ENCODE results near the gene ICAM5. TPM values are rescaled to one million over a fixed set of nuclear protein-coding genes. Genes with fewer than 3 reads are reported as not detected.
A peak's percentile ranks its signal among the peaks of the same experiment; 100 is the strongest.

ICAM5 gene
- total RNA-seq, 1 experiment from 2014 or later, result 1.6 TPM

DNA sequence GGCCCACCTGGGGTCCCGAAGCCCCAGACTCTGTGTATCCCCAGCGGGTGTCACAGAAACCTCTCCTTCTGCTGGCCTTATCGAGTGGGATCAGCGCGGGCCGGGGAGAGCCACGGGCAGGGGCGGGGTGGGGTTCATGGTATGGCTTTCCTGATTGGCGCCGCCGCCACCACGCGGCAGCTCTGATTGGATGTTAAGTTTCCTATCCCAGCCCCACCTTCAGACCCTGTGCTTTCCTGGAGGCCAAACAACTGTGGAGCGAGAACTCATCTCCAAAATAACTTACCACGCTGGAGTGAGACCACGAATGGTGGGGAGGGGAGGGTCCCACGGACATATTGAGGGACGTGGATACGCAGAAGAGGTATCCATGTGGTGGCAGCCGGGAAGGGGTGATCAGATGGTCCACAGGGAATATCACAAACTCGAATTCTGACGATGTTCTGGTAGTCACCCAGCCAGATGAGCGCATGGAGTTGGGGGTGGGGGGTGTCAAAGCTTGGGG lies 1.0 kb upstream of the ICAM5 start:
- Histone ChIP-seq H2AK5ac (ENCODE audit: insufficient read length, low read length) (no peak overlapping the region), H3K9ac (ENCODE audit: extremely low read depth, insufficient read length, low read length) (no peak overlapping the region), H2BK15ac (ENCODE audit: low read depth, low read length) (no peak overlapping the region), H3K56ac (ENCODE audit: insufficient read length, low read depth, low read length) (no peak overlapping the region), H3K27ac (ENCODE audit: insufficient read length, low read depth, low read length) (no peak overlapping the region), H3K4ac (ENCODE audit: low read depth, low read length) (no peak overlapping the region), H4K20me1 (ENCODE audit: control insufficient read depth, insufficient read depth, insufficient read length) (no peaks in the 10 kb centered on the region), H3K79me2 (ENCODE audit: insufficient read depth, low read length) (no peaks in the 10 kb centered on the region), H2BK12ac (ENCODE audit: insufficient read length, low read depth, low read length) (no peak overlapping the region), H4K8ac (replicated peaks; ENCODE audit: insufficient read length, low read depth, low read length) (no peak overlapping the region), H3K23ac (ENCODE audit: insufficient read length, low read depth, low read length) (no peak overlapping the region), H3K4me1 (ENCODE audit: insufficient read depth, low read length) (no peaks in the 10 kb centered on the region; the same call in 1 of the 2 replicates), H3K23me2 (ENCODE audit: insufficient read length, low read depth, low read length, poor library complexity, severe bottlenecking) (peaks cover 32% of the 10 kb centered on the region), H2BK5ac (ENCODE audit: insufficient read length, low read length) (no peak overlapping the region), H4K5ac (ENCODE audit: insufficient read length, low read depth, low read length) (no peak overlapping the region), H3K27me3 (ENCODE audit: insufficient read depth, low read length) (peaks cover 44% of the 10 kb centered on the region), H3K4me2 (ENCODE audit: insufficient read depth, insufficient read length, low read length) (peak overlapping the region; percentile 92), H2BK120ac (ENCODE audit: low read depth, low read length, poor library complexity, severe bottlenecking) (no peak overlapping the region), H2BK20ac (ENCODE audit: low read depth, low read length, poor library complexity, severe bottlenecking) (no peak overlapping the region), H3K18ac (ENCODE audit: insufficient read length, low read depth, low read length) (no peak overlapping the region), H3T11ph (ENCODE audit: low read length) (no peak overlapping the region), H4K91ac (ENCODE audit: insufficient read length, low read depth, low read length) (no peak overlapping the region), H3K79me1 (ENCODE audit: insufficient read depth, low read depth, low read length, poor library complexity, severe bottlenecking) (no peaks in the 10 kb centered on the region), H2AFZ (ENCODE audit: low read length) (no peak overlapping the region), H3K9me3 (ENCODE audit: control insufficient read depth, low read depth, low read length) (no peaks in the 10 kb centered on the region), H3K14ac (ENCODE audit: insufficient read depth, low read length) (no peak overlapping the region)
- peak overlapping the region; percentile 59 to 92 for H3K4me3 Mint-ChIP-seq
- no CpG with 5 or more reads among the region's 23 CpGs for WGBS (ENCODE audit: extremely low coverage, insufficient read length, low lambda C conversion rate)
- peak; percentile 84 for DNase-seq
- H3K27me3 Mint-ChIP-seq (ENCODE audit: low read depth), result peaks cover 87% of the 10 kb centered on the region
- peaks cover 11 to 44% of the 10 kb centered on the region in 2 experiments for H3K4me1 Mint-ChIP-seq
- H3K36me3 Mint-ChIP-seq (ENCODE audit: insufficient read depth in 1 of 3, low read depth in 3 of 3), result peaks cover 0 to 7% (median 0%) of the 10 kb centered on the region in 3 experiments; a peak in 4 of 7 replicates
- H3K9me3 Mint-ChIP-seq, result peaks cover 0 to 5% of the 10 kb centered on the region in 2 experiments; a peak in 3 of 5 replicates
- H3K27ac Mint-ChIP-seq, result no peak overlapping the region; a peak in 1 of 7 replicates
- no peak for TF ChIP-seq CTCF (conservative IDR thresholded peaks at IDR 0.05)
